Measurements from ENCODE around the gene KCNQ1. TPM values are rescaled to one million over a fixed set of nuclear protein-coding genes. Genes with fewer than 3 reads are reported as not detected.

The KCNQ1 gene
- polyA plus RNA-seq, 2 donors, result 0.31 to 0.52 TPM

- WGBS, 2 donors, result 78 to 86% methylated on average over 22 of the region's 22 CpGs
- no peaks in the 10 kb centered on the region for H3K4me1 ChIP-seq (ENCODE audit: control insufficient read depth in 2 of 2, insufficient read depth in 2 of 2, low read length in 1 of 2)
- H3K9me3 ChIP-seq (ENCODE audit: control insufficient read depth in 2 of 2, insufficient read depth in 1 of 2, low read depth in 1 of 2, low read length in 1 of 2), result no peaks in the 10 kb centered on the region
- H3K27me3 ChIP-seq (ENCODE audit: control insufficient read depth in 1 of 2, insufficient read depth in 2 of 2, low read length in 2 of 2), result no peaks in the 10 kb centered on the region
- H3K4me3 ChIP-seq (ENCODE audit: low read depth in 1 of 2, low read length in 2 of 2), result no peak overlapping the region
- H3K27ac ChIP-seq (ENCODE audit: low read depth in 2 of 2, low read length in 1 of 2), result no peak overlapping the region
- no peaks in the 10 kb centered on the region for H3K36me3 ChIP-seq (ENCODE audit: control insufficient read depth in 2 of 2, insufficient read depth in 2 of 2, low read length in 1 of 2)
Measured at GRCh38 chr11:2581151-2581930, 136.5 kb downstream of the KCNQ1 start.

GRCh38 chr11:2581931-2582350 lies 137.1 kb downstream of the KCNQ1 start:
- Histone ChIP-seq H3K36me3 (ENCODE audit: control insufficient read depth in 2 of 2, insufficient read depth in 2 of 2, low read length in 1 of 2) (no peaks in the 10 kb centered on the region), H3K9me3 (ENCODE audit: control insufficient read depth in 2 of 2, insufficient read depth in 1 of 2, low read depth in 1 of 2, low read length in 1 of 2) (no peaks in the 10 kb centered on the region)

GRCh38 chr11:2582351-2582945 lies 137.6 kb downstream of the KCNQ1 start:
- Histone ChIP-seq H3K27me3 (ENCODE audit: control insufficient read depth in 1 of 2, insufficient read depth in 2 of 2, low read length in 2 of 2) (no peaks in the 10 kb centered on the region), H3K4me3 (ENCODE audit: low read depth in 1 of 2, low read length in 2 of 2) (no peak overlapping the region), H3K4me1 (ENCODE audit: control insufficient read depth in 2 of 2, insufficient read depth in 2 of 2, low read length in 1 of 2) (no peaks in the 10 kb centered on the region), H3K36me3 (ENCODE audit: control insufficient read depth in 2 of 2, insufficient read depth in 2 of 2, low read length in 1 of 2) (no peaks in the 10 kb centered on the region), H3K27ac (ENCODE audit: low read depth in 2 of 2, low read length in 1 of 2) (no peak overlapping the region), H3K9me3 (ENCODE audit: control insufficient read depth in 2 of 2, insufficient read depth in 1 of 2, low read depth in 1 of 2, low read length in 1 of 2) (no peaks in the 10 kb centered on the region)
- 82 to 83% methylated on average over 12 of the region's 12 CpGs for WGBS, 2 donors

More at GRCh38 chr11:2581931-2582350, 137.1 kb downstream of the KCNQ1 start:
- Histone ChIP-seq H3K27ac (ENCODE audit: low read depth in 2 of 2, low read length in 1 of 2) (no peak overlapping the region), H3K4me1 (ENCODE audit: control insufficient read depth in 2 of 2, insufficient read depth in 2 of 2, low read length in 1 of 2) (no peaks in the 10 kb centered on the region), H3K4me3 (ENCODE audit: low read depth in 1 of 2, low read length in 2 of 2) (no peak overlapping the region), H3K27me3 (ENCODE audit: control insufficient read depth in 1 of 2, insufficient read depth in 2 of 2, low read length in 2 of 2) (no peaks in the 10 kb centered on the region)
- WGBS, 2 donors, result 91% methylated on average over 20 to 23 of the region's 23 CpGs

- Histone ChIP-seq H3K36me3 (ENCODE audit: control insufficient read depth in 2 of 2, insufficient read depth in 2 of 2, low read length in 1 of 2) (no peaks in the 10 kb centered on the region), H3K4me3 (ENCODE audit: low read depth in 1 of 2, low read length in 2 of 2) (no peak overlapping the region), H3K9me3 (ENCODE audit: control insufficient read depth in 2 of 2, insufficient read depth in 1 of 2, low read depth in 1 of 2, low read length in 1 of 2) (no peaks in the 10 kb centered on the region), H3K4me1 (ENCODE audit: control insufficient read depth in 2 of 2, insufficient read depth in 2 of 2, low read length in 1 of 2) (no peaks in the 10 kb centered on the region), H3K27ac (ENCODE audit: low read depth in 2 of 2, low read length in 1 of 2) (no peak overlapping the region), H3K27me3 (ENCODE audit: control insufficient read depth in 1 of 2, insufficient read depth in 2 of 2, low read length in 2 of 2) (no peaks in the 10 kb centered on the region)
- WGBS, 2 donors, result 85 to 87% methylated on average over 33 of the region's 33 CpGs
Measured at GRCh38 chr11:2582946-2583604, 138.3 kb downstream of the KCNQ1 start.

GRCh38 chr11:2583605-2583958 lies 138.8 kb downstream of the KCNQ1 start:
- Histone ChIP-seq H3K4me1 (ENCODE audit: control insufficient read depth in 2 of 2, insufficient read depth in 2 of 2, low read length in 1 of 2) (no peaks in the 10 kb centered on the region), H3K27ac (ENCODE audit: low read depth in 2 of 2, low read length in 1 of 2) (no peak overlapping the region), H3K9me3 (ENCODE audit: control insufficient read depth in 2 of 2, insufficient read depth in 1 of 2, low read depth in 1 of 2, low read length in 1 of 2) (no peaks in the 10 kb centered on the region), H3K27me3 (ENCODE audit: control insufficient read depth in 1 of 2, insufficient read depth in 2 of 2, low read length in 2 of 2) (no peaks in the 10 kb centered on the region), H3K36me3 (ENCODE audit: control insufficient read depth in 2 of 2, insufficient read depth in 2 of 2, low read length in 1 of 2) (no peaks in the 10 kb centered on the region), H3K4me3 (ENCODE audit: low read depth in 1 of 2, low read length in 2 of 2) (no peak overlapping the region)
- WGBS, 2 donors, result 88 to 90% methylated on average over 6 of the region's 6 CpGs

GRCh38 chr11:2584434-2584811 lies 139.6 kb downstream of the KCNQ1 start:
- Histone ChIP-seq H3K9me3 (ENCODE audit: control insufficient read depth in 2 of 2, insufficient read depth in 1 of 2, low read depth in 1 of 2, low read length in 1 of 2) (no peaks in the 10 kb centered on the region), H3K36me3 (ENCODE audit: control insufficient read depth in 2 of 2, insufficient read depth in 2 of 2, low read length in 1 of 2) (no peaks in the 10 kb centered on the region), H3K27ac (ENCODE audit: low read depth in 2 of 2, low read length in 1 of 2) (no peak overlapping the region), H3K4me1 (ENCODE audit: control insufficient read depth in 2 of 2, insufficient read depth in 2 of 2, low read length in 1 of 2) (no peaks in the 10 kb centered on the region), H3K27me3 (ENCODE audit: control insufficient read depth in 1 of 2, insufficient read depth in 2 of 2, low read length in 2 of 2) (no peaks in the 10 kb centered on the region), H3K4me3 (ENCODE audit: low read depth in 1 of 2, low read length in 2 of 2) (no peak overlapping the region)
- 85 to 86% methylated on average over 4 of the region's 4 CpGs for WGBS, 2 donors

GRCh38 chr11:2584812-2585565 lies 140.2 kb downstream of the KCNQ1 start:
- H3K9me3 ChIP-seq (ENCODE audit: control insufficient read depth in 2 of 2, insufficient read depth in 1 of 2, low read depth in 1 of 2, low read length in 1 of 2), result no peaks in the 10 kb centered on the region
- WGBS, 2 donors, result 90% methylated on average over 18 of the region's 18 CpGs
- H3K27ac ChIP-seq (ENCODE audit: low read depth in 2 of 2, low read length in 1 of 2), result no peak overlapping the region
- no peak overlapping the region for H3K4me3 ChIP-seq (ENCODE audit: low read depth in 1 of 2, low read length in 2 of 2)
- no peaks in the 10 kb centered on the region for H3K4me1 ChIP-seq (ENCODE audit: control insufficient read depth in 2 of 2, insufficient read depth in 2 of 2, low read length in 1 of 2)
- no peaks in the 10 kb centered on the region for H3K36me3 ChIP-seq (ENCODE audit: control insufficient read depth in 2 of 2, insufficient read depth in 2 of 2, low read length in 1 of 2)
- H3K27me3 ChIP-seq (ENCODE audit: control insufficient read depth in 1 of 2, insufficient read depth in 2 of 2, low read length in 2 of 2), result no peaks in the 10 kb centered on the region

GRCh38 chr11:2585566-2586086 lies 140.8 kb downstream of the KCNQ1 start:
- 92 to 94% methylated on average over 6 of the region's 6 CpGs for WGBS, 2 donors
- Histone ChIP-seq H3K36me3 (ENCODE audit: control insufficient read depth in 2 of 2, insufficient read depth in 2 of 2, low read length in 1 of 2) (no peaks in the 10 kb centered on the region), H3K4me1 (ENCODE audit: control insufficient read depth in 2 of 2, insufficient read depth in 2 of 2, low read length in 1 of 2) (no peaks in the 10 kb centered on the region), H3K27me3 (ENCODE audit: control insufficient read depth in 1 of 2, insufficient read depth in 2 of 2, low read length in 2 of 2) (no peaks in the 10 kb centered on the region), H3K27ac (ENCODE audit: low read depth in 2 of 2, low read length in 1 of 2) (no peak overlapping the region), H3K9me3 (ENCODE audit: control insufficient read depth in 2 of 2, insufficient read depth in 1 of 2, low read depth in 1 of 2, low read length in 1 of 2) (no peaks in the 10 kb centered on the region), H3K4me3 (ENCODE audit: low read depth in 1 of 2, low read length in 2 of 2) (no peak overlapping the region)

- Histone ChIP-seq H3K4me3 (ENCODE audit: low read depth in 1 of 2, low read length in 2 of 2) (no peak overlapping the region), H3K9me3 (ENCODE audit: control insufficient read depth in 2 of 2, insufficient read depth in 1 of 2, low read depth in 1 of 2, low read length in 1 of 2) (no peaks in the 10 kb centered on the region), H3K4me1 (ENCODE audit: control insufficient read depth in 2 of 2, insufficient read depth in 2 of 2, low read length in 1 of 2) (no peaks in the 10 kb centered on the region), H3K27me3 (ENCODE audit: control insufficient read depth in 1 of 2, insufficient read depth in 2 of 2, low read length in 2 of 2) (no peaks in the 10 kb centered on the region), H3K36me3 (ENCODE audit: control insufficient read depth in 2 of 2, insufficient read depth in 2 of 2, low read length in 1 of 2) (no peaks in the 10 kb centered on the region), H3K27ac (ENCODE audit: low read depth in 2 of 2, low read length in 1 of 2) (no peak overlapping the region)
- 92% methylated on average over 18 of the region's 18 CpGs for WGBS, 2 donors
Measured at GRCh38 chr11:2586087-2586792, 141.4 kb downstream of the KCNQ1 start.

Data from esophagus (tissue), 2 donors.